Fibroblast of skin of left quadriceps (primary cell): ENCODE results near the gene BLCAP.
"Not testable (repeated sequence)": the region's sequence is repeated elsewhere in the genome, so short reads cannot be mapped to it uniquely, and the experiment has no call there.

Source experiments
- DNase-seq, 2 experiments: peaks; one replicate each; pipeline ENCODE4 v3.0.0-alpha.2; 2013; ENCODE audit warnings: low read depth in 2 of 2

The BLCAP gene, protein sequence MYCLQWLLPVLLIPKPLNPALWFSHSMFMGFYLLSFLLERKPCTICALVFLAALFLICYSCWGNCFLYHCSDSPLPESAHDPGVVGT

DNA sequence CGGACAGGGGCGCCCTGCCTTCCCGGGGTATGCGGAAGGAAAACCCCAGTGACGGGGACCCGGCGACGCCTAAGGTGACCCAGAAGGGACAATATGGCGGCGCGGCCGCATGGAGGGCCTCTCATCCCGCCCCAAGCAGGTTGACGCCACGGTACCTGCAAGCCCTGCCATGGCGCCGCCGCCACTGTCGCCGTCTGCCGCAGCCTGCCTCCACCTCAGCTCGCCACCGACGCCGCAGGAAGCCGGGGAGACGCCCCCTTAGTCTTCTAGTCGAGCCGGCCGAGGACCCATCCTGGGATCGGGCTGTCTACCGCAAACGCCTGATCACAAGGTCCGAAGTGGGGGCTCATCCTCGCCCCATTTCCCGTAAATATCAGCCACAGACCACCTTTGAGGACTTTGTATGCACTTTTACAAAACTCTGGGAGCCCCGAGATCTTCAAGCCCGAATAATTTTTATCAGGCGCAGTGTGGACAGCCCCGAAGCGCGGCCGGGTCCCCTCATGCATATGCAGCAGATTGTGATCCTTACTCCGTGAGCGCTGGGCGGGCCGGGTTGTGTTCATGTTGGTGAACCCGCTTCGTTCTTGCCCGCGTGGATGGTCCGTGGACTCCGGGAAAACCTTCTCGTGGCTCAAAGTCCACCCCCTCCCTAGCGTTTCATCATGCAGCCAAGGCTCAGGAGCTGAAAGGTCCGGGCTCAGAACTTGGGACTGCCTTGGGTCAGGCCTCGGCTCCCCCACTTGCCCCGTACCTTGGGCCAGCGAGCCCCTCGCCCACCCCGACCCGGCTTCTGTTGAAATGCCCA is at the start of gene BLCAP:
Gene BLCAP (minus strand): TSS at position 239 of the 808 bp plus-strand sequence. CDS start 8,702 bp downstream, outside the sequence.
- DNase-seq: peak; percentile 72 to 74

DNA sequence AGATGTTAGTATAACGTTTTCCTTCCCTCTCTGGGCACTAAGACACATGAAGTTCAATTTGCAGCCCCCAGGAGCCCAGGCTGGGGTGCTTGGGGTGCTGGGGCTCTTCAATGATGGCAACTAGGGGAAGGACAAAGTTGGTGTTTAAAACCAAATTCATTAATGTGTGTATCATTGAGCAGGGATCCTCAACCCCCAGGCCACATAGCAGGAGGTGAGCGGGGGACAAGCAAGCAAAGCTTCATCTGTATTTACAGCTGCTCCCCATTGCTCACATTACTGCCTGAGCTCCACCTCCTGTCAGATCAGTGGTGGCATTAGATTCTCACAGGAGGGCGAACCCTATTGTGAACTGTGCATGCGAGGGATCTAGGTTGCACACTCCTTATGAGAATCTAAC is 49.8 kb upstream of the BLCAP start:
- DNase-seq: not testable (repeated sequence)

DNA sequence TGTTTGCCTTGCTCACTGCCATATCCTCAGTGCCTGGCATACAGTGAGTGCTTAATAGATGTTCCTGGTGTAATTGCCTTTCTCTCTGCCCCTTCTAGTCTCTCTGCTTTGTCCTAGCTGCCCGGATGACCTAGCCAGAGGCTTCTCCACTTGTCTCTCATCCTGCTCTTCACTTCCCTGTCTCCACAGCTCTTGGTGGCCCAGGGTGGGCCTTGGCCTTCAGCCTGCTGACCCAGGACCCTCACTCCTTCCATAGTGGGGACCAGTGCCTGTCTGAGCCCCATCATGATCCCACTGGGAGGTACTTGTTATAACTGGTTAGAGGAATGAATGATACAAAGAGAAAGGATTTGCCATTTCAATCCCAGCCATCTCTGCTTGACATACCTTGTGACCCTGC is 49.2 kb upstream of the BLCAP start:
- DNase-seq: no peak

DNA sequence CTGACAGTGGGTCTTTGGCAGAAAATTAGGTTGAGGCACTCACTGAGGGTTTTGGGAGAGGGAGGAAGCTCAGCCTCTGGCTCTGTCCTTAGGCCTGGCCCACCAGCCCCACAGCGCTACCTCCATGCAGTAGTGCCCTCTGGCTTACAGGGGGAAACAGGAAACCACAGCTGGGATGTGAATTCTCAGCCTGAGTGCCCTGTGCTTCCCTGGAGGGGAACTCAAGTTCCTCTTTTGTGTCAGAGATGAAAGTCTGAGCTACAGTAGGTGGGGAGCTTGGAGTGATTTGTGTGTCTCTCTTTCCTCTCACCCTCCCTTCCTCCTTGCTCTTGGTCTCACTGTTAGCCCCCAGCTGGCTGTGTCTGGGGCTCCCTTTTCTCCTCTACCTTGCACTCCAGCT is 48.2 kb upstream of the BLCAP start:
- DNase-seq: no peak

DNA sequence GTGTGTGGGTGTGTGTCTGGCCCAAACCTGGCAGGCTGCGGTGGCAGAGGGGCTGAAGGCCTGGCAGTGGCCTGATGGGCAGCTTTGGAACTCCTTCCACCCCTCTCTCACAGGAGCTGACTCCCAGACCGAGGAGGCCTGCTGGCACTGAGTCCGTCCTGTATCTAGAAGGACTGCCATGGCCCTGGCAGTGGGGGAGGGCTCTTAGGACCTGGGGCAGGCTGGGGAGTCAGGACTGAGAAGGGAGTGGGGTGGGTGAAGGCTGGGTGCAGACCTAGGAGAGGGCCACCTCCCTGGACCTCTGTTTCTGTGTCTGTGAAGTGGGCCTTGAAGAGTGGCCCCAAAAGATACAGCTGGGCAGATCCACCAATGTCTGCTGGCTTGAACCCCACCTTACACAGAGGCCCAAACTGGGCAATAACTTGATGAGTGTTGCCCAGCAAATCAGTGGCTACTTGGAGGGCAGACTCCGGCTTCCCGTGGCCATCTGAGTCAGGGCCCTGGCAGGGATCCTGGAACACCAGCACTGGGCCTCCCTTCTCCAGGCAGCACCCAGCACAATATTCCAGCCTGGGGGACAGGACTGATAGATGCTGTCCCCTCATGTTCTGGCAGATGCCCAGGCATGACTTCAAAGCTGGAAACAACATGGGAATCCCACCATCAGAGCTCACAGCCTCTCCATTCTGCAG is 46.7 kb upstream of the BLCAP start:
- DNase-seq: no peak

DNA sequence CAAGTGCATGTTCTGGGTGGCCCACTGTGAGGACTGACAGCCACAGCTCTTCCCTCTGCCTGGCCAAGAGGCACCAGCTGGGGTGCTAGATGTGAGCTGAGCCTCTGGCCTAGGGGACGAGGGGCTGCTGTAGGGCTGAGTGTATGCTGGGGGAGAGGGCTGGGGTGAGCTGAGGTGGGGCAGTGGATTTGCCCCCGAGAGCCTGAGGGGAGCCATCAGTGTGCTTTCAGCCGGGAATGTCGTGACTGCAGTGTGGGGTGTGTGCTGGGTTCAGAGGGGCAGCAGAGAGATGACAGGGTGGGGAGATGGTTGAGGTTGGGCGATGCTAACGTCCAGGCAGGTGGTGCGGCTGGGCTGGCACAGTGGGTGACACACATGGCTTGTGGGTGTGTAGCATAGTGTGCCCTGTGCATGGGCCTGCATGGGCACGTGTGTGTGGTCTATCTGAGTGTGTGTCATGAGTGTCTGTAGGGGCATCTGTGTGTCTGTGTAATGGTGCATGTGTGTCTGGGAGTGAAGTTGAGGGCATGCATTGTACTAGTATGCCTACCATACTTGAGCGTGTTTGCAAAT is 46.0 kb upstream of the BLCAP start:
- DNase-seq: no peak

DNA sequence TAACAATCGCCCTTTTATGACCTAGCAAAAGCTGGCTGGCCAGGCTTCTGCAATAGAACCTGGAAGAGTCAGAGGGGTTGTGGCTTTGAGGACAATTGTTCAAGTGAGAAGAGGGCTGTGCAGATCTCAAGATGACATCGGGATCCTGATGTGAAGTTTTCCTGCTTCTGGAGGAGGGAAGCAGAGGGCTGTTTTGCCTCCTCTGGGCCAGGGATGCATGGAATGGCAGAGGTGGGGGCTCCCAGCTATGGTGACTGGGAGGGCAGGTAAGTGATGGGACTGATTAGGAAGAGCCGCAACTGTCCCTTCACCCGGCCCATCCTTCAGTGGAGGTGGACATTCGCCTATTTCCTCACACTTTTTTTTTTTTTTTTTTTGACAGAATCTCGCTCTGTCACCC is 43.4 kb upstream of the BLCAP start:
- no peak for DNase-seq

DNA sequence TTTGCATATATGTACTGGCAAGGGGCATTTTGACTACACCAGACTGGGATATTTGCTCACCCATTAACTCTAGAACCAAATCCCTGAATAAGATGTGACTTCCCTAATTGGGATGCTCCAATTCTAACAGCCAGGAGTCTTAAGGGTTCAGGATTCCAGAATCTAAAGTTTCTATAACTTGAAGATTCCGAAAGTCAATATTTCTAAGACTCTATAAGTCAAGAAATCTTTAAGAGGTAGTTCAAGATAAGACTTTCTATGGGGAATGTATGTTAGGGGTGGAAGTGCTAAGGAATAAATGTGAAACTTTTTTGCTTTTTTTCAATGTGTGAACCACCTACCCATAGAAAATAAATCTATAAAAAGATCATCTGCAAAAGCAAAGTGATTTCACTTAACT is 42.7 kb upstream of the BLCAP start:
- DNase-seq: no peak

DNA sequence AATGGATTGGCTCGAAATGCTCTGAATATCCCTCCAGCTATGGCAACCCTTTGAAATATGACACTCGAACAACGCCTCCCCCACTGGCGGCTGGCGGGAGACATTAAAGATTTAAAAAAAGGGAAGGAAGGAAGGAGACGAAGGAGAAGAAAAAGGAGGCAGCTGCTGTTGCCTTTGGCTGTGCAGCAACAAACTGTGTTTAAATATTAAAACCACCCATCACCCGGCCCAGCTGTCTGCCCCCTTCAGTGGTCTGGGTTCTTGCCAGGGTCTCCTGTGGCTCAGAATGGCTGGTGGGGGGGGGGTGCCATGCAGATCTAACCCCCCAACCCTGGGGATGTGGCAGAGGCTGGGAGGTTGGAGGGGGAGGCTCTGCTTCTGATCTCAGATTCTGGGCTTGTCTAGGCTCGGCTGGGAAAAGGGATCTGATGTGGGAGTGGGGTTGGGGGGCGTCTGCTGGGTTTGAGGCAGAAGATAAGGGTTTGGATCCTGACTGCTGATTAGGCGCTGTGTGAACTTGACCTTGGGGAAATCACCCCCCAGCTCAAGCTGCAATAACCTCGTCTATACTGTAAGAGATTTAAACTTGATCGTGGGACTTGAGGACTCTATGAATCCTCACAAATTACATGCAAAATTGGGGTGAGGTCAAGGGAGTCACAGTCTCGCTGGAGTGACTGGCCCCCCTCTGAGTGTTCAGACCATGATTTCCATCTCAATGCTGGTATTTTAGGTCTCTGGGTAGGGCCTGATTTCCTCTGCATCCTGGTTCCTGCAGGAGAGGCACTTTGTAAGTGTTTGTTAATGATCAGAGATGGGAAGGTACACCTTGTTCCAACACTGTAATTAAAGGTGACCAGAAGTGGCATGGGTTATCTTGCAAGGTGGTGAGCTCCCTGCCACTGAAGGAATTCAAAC is 40.3 kb upstream of the BLCAP start:
- no peak for DNase-seq

DNA sequence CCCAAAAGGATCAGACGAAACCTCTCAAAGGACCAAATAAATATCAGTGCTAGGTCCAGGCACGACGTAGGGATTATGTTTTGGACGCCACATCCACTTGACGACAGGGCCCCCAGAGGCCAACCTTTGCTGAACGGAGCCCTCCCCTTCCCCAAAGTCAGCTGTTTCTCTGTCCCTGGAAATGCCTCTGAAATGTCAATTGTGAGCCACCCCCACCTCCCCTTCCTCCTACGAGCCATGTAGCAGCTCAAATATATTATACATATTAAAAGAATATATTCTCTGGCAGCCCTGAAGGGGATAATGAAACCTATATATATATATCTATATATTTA is 39.6 kb upstream of the BLCAP start:
- no peak for DNase-seq

DNA sequence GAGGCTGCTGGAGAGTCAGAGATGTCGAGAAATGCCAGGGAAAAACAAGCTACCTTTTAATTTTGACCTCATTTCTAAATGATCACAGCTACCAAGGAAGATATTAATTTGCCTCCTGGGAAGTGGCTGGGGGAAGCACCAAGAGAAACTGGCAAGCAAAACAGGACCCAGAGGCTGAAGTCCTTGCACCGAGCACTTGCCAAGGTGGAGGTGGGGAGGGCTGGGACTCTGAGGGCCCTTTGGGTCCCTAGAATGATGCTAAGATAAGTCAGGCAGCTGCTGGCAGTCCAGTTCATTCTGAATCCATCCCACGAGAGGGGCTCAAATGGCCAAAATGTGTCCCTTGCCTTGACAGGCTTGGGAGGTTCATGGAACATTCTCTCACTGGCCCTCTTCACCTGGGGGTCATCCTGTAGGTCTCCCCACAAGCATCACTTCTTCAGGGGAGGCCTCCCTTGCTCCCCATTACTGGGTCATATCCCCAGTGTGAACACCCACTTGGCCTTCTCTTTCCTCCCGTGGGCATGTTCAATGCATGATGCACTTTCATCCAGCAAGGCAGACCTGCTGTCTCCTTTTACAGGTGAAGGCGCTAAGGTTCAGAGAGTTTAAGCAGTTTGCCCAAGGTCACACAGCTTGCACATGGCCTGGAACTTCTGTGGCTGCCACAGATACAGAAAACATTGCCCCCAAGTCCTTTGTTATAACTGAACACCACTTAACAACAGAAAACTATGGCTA is 39.1 kb upstream of the BLCAP start:
- DNase-seq: no peak

DNA sequence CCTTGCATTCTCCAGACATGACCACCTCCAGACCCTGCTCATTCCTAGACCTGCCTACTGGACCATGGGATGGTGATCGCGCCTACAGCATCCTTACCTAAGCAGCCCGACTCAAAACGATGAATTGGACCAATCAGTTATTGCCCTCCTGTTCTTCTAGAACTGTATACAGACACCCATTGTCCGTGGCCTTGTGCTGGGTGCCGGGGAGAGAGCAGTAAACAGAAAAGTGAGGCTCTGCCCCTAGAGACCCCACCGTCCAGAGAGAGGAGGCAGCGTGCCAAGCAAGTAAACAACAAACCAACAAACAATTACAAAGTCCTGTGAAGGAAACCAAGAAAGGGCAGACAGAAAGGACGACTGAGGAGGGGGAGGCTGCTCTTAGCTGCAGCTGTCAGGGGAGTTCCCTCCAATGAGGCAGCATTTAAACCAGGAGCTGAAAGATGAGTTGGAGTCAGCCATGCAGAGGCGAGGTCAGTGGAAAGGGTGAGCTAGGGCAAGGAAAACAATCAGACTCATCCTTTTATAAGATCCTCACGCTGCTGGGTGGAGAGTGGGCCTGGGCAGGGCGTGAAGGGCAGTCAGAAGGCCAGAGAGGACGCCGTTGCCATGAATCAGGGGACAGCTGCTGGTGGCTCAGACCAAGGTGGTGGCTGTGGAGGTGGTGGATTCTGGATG is 37.6 kb upstream of the BLCAP start:
- DNase-seq: no peak

DNA sequence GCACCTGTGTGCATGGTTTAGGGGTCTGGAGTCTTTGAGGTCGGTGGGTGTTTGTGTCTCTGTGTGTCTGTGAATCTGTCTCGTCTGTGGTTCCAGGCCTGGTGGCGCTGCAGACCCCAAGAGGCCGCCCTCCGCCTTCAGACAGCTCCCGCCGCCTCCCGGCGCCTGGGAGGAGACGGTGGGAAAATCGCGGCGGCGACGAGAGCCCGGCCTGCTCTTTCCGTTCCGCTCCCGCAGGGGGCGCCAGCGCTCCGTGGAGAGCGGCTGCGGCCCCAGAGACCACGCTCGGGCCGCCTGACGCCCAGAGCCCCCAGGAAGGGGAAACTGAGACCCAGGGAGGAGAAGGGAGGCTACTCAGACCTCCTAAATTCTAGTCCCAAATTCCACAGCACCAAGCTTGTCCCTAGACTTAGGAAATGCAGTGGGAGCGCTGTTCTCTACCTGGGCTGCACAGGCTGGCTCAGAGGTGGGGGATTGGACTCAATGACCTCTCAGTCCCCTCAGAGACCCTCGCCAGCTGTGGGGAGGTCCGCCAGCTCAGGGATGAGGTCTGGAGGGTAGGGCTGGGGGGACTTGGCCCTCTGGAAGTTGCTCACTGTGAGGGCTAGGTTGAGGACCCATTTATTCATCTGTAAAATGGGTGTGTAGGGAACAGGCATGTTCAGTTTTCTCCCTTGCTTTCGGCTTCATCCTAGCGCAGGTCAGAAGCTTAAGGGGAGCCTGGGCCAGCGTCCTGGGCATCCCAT is 36.9 kb upstream of the BLCAP start:
- no peak for DNase-seq

DNA sequence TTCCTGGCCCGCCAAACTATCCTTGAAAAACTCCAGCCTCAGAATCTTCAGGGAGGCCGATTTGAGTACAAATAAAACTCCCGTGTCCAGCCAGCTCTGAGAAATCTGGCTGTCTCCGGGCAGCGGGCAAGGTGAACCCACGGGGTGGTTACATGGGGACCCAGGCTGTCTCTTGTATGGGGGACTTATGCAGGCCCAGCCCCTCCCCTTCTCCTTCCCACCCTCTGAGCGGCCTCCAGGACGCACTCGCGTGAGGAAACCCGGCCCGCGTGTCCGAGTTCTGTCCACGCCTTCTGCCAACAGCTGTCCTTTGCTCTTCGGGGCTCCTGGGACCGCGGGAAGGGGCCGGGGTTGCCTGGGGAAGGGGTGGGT is 36.3 kb upstream of the BLCAP start:
- DNase-seq: no peak

DNA sequence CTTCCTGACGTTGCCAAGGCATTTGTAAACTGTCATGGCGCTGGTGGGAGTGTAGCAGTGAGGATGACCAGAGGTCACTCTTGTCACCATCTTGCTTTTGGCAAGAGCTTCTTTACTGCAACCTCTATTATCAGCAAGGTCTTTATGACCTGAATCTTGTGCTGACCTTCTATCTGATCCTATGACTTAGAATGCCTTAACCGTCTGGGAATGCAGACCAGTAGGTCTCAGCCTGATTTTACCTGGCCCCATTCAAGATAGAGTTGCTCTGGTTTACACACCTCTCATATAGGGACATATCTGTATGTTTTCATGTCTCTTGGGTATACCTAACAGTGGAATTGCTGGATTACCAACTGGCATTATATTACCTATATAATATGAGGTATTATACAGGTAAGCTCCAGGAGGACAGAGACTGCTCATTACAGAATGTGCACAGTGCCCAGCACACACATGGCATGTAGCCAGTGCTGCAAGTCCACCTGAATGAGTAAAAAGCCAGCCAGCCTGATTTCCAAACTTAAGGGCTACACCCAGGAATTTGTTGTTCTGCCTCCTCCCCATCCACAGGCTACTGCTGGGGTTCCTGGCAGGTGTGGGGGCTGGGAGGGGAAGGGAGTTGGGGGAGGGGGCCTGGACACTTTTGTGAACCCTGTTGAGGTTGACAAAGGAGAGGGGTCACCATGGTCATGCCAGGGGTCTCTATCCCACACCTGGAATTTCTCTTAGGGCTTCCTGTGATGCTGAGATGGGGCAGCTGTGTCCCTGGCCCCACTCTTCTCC is 35.2 kb upstream of the BLCAP start:
- no peak for DNase-seq

DNA sequence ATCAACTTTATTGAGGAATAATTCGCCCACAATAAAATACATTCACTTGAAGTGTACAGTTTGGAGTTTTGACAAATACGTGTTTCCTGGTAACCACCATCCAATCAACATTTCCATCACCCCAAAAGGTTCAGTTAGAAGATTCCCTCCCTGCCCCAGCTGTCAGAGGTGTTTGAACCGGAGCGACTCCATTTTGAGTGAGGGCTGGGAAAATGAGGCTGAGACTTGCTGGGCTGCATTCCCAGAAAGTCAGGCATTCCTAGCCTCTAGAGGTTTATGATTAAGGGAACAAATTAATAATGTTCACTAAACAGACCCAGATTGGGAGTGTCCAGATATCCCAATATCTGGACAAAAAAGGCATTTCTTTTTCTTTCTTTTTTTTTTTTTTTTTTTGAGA is 33.0 kb upstream of the BLCAP start:
- no peak for DNase-seq

DNA sequence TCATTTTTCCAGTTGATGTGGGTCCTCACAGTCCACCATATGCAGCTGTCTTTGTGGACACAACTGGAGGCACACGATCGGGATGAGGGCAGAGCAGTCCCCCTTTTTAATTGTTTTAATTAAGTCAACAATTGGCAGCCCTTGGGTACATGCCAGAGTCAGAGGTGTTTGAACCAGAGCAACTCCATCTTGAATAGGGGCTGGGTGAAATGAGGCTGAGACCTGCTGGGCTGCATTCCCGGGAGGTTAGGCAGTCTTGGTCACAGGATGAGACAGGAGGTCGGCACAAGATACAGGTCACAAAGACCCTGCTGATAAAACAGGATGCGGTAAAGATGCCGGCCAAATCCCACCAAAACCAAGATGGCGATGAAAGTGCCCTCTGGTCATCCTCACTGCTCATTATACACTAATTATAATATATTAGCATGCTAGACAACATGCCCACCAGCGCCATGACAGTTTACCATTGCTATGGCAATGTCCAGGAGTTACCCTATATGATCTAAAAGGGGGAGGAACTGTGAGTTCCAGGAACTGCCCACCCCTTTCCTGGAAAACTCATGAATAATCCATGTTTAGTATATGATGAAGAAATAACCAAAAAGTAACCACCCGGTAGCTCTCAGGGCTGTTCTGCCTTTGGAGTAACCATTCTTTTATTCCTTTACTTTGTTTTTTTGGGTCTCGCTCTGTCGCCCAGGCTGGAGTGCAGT is 31.8 kb upstream of the BLCAP start:
- DNase-seq: no peak

DNA sequence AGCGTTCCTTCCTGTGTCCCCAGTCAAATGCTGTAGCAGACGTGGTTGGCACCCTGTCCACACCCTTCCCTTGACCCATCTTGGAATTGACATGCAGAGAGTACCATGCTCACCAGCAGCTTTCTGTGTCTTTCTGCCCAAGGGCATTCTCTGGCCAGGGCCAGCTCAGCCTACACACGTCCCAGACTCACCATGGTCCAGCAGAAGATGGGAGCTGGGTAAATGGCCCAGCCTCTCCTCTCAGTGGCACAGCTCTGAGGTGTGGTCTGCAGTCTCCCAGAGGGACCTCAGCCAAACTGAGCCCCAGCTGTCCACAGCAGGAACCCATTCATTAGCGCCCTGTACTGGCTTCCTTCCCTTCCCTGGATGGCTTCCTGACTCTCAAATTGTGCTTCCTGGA is 31.1 kb upstream of the BLCAP start:
- no peak for DNase-seq

DNA sequence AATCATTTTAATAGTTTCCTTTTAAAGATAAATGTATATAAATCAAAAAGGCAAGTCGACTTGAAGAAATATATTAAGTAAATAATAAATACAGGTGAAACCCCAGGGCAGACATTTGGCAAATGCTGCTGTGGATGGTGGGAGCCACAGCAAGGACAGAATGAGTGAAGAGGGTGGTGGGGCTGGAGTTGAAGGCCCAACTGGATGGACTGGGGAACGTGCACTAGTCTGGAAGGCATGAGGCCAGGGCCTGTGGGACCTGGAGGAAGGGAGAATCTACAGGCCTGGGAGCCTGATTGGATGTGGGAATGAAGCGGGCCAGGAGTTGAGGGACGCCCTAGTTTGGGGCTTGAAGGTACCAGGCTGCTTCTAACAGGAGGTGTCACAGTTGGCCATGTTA is 30.6 kb upstream of the BLCAP start:
- DNase-seq: no peak
